8988T (cell line): ENCODE data around the gene KIRREL3.
"Not testable (repeated sequence)": the region's sequence is repeated elsewhere in the genome, so short reads cannot be mapped to it uniquely, and the experiment has no call there.

Experiments
- DNase-seq: peaks from one replicate; pipeline ENCODE4 v3.0.0; 2011

Gene KIRREL3

DNA sequence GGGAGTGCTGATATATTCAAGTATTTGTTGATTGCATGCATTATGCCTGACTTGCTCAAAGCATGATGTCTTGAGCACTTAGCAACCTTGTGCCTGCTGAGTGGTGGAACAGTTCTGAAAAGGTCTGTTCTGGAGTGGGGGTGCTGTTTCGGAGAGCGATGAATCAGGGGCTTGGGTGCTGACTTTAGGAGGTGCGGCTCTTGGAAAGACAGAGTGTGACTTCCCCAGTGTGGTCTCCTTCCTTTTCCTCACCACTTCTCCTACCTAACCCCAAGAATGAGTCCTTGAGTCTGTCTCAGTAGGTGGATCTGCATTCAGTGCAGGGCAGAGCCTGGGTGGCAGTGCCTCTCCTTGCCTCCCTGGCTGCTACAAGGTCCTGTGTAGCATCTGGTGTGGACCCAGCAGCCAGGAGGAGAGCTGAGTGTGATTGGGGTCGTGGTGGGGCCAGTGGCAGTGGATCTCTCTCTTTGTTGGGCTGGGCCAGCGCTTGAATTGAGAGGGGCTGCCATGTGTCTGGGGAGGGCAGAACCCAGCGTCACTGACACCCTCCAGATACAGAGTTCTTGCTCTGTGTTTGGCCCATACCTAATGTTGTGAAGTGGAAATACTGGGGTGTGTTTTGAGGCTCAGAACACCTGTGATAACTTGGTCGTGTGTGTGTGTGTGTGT, 609.1 kb downstream of the KIRREL3 start:
- no peak for DNase-seq

DNA sequence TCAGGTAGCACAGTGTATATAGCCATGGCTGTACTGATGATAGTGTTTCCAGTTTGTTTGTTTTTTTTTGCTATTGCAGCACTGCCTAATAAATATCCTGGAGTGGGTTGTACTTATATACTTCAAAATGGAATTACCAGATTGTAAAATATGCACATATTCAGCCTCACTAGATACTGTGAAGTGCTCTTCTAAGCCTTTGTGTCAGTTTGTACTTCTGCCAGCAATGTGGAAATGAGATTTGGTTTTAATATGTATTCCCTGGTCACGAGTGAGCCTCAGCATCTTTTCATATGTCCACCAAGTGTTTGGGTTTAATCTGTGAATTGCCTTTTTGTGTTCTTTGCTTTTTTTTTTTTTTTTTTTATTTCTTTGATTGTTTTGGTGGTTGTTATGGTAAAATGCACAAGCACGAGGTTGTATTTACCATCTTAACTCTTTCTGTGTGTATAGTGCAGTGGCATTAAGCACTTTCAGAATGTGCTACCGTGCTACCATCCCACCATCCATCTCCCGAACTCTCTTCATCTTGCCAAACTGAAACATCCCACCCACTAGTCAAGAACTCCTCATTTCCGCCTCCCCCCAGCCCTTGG, 610.2 kb downstream of the KIRREL3 start:
- no peak for DNase-seq

DNA sequence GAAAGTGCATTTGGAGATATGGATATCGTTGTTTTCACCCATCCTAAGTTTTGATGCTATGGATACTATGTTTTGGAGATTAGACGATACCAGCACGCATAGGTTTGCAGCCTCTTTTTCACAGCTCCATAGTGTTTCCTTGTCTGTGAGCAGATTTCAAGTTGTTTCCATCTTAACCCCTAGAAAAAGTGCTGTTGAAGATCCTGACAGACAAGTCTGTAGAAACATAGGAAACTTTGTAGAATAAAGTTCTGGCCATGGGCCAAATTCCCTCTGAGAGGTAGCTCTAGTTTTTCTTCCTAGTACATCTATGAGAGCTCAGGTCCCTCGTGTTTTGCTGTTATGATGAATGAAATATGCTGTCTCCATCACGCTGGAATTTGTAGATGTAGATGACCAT, 612.7 kb downstream of the KIRREL3 start:
- no peak for DNase-seq

DNA sequence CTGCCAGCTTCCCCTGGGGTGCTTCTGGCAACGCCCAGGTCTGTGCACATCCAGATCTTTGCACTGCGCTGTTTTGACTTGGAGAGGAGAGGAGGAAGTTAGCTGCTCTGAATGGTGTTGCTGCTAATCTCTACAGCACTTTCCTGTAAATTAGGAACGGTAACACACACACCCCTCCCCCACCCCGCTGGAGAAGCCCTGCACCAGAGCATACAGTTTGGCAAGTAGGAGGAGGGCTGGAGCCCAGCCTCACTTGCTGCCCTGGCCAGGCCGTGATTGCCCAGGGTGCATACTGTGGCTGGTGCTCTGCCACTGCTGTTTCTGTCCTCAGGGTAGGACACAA, 613.9 kb downstream of the KIRREL3 start:
- not testable (repeated sequence) for DNase-seq

DNA sequence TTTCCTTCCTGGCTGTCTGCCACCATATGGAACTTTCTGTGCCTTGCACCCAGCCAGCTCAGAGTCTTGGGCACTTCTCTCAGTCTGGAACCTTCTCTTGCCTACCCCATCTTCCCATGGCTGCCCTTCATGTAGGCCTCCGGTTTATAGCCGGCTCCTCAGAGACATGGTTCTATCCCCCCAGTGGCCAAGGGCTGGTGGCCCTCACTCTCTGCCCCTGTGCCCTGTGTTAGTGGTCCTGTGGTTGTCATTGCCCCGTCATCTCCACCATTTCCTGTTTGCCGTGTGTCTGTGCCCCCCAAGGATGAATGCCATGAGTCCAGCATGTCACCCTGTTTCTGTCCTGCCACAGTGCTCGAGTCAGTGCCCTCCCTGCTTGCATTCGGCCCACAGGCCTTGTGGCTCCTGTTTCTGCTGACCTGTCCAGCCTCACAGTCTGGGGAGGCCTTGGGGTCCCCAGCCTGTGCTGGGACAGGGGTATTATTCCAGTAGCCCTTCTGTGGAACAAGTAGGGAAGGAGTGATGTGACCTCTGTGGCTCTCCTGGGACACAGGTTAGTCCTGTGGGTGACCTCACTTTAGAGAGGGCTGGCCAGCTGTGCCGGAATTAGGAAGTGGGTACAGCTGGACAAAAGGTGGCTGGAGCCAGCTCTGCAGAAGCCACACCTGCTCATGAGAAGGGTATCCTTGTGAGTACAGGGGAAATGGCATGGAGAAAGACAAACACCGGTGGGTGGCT, 614.4 kb downstream of the KIRREL3 start:
- DNase-seq = no peak

DNA sequence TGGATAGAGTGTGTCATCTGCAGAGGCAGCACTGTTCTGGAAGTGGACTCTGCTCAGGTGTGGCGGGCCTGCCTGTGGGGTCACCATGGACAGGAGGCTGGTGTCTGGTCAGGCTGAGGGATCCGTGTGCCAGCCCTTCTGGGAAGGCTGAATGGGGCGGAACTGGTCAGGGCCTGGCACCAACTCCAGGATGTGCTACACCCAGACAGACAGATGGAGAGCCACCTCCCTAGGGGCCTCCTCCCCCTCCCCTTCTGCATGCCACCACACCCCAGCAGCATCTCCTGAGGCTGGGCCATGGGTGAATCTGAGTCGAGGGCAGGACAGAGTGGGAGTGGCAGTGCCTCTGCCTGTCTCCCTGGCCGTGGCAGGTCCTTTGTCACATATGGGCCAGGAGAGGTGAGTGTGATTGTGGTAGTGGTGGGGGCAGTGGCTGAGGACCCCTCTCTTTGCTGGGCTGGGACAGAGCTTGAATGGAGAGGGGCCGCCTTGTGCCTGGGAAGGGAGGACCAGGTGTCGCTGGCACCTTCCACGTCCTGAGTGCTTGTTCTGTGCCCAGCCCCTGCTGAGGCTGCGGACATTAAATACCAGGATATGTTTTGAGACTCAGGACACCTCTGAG, 616.0 kb downstream of the KIRREL3 start:
- no peak for DNase-seq

DNA sequence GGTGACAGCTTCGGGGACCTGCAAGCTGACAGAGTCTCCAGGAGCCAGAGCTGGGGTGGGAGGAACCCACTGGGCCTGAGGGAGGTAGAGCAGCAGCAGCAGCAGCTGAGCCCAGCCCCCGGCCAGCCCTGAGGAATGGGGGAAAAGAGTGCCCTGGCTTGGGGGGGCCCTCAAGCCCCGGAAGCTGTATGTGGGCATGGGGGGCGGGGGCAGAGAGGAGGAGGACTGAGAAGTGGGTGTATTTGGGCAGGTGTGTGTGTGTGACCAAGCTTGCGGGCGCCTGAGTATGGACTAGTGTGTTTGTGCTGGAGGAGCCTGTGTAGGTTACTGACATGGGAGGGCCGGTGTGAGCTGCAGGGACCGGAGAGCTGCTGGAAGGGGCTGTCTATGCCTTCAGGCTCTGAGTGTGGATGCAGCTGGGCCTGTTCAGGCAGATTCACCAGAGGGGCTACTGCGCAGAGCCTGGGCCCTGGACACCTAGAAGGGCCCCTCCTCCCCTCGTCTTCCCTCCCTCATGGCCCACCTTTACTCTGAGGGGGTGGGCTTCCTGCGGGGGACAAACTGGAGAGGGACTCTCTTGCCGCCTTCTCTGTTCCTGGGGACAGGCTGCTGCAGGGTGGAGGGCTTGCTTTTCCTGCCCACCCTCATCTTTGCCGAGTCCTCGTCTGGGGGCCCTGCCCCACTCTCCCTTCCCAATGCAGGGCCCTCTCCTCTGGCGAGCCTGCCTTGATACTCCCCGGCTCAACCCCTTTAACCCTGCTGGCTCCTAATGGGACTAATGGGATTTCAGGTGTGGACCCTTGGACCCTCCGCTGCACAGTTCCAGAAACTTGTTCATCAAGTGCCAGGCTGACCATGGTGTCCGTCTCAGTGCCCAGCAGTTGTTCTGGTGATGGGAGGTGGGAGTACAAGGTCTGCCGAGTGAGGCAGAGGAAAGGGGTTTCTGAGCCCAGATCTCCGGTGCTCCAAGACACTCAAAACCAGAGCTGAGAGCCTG, 616.9 kb downstream of the KIRREL3 start:
- no peak for DNase-seq

DNA sequence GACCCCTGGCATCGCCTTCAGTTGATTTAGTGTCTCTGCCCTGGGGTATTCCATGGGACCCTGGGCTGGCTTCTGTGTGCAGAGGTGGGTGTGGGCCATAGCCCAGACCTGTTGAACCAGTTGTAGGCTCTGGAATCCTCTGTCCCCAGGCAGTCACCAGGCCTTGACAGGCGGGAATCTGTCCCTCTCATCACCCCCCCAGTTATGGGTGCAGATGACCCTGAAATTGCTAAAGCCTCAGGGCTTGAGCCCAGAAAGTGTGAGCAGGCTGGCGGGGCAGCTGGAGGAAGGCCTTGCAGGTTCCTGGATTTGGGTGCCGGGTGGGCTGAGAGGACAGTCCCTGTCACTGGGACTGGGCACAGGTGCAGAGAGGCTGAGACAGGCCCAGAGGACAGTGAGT, 617.9 kb downstream of the KIRREL3 start:
- DNase-seq = not testable (repeated sequence)

DNA sequence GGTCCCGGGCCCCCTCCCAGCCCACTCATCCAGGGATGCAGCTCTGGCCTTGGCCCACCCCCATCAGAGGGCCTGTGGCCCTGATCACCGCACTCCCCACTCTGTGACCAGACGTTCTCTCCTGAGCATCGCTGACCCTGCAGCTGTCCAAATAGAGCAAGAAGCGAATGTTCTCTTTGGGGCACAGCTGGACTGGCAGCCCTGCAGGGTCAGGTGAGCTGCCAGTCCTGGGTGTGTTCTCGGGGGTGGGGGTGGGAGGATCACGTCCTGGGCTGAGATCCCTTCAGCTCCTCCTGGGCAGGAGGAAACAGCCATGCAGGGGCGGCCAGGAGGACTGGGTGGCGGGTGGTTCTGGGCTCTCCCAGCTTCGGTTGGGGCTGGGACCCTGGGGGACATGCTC, 618.6 kb downstream of the KIRREL3 start:
- not testable (repeated sequence) for DNase-seq

DNA sequence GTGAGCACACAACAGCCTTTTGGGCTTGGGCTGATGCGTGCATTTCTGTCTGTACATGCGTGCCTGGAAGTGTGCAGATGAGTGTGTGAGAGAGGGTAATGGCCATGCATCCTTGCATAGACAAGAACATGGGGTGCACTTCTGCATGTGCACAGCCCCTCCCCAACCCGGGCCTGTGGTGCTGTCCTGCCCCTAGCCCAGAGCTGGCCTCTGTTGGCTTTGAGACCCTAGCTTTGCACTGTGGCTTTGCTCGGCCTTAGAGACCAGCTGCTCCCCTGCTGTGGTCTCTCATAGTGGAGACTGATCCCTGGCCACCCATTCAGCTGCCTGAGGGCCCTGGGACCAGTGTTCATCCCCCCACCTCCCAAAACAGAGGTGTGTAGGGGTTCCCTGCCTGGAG, 619.7 kb downstream of the KIRREL3 start:
- DNase-seq = no peak

DNA sequence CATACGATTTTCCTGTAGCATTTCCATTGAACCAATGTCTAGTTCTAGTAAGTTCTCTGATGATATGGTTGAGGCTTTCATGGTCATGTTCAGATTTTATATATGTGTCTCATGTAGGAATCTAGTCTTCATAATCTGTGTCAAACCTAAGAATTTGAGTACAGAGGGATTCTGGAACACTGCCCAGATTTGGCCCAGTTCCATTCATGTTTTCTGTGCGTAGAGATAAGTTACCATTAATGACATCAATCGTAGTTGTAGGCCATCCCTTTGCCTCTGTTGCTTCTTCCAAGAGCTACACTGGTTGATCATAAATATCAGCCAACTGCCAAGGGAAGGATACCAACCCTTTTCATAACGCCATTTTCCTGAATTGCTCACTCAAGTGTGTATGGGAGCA, 621.8 kb downstream of the KIRREL3 start:
- DNase-seq = no peak

DNA sequence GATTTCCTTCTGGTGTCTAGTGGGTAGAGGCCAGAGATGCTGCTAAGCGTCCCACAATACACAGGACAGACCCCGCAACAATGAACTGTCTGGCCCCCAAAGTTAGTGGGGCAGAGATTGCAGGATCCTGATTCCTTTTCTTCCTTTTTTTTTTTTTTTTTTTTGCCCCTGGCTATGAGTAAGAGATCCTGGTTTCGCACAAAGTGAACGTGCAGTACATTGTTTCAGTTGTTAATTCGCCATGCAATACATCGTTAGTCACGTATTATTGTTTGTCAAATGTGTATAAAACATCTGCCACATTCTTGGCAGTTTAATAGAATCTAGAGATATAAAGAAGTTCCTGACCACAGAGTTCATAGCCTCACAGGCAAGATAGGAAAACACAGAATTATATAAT, 624.8 kb downstream of the KIRREL3 start:
- DNase-seq = no peak

DNA sequence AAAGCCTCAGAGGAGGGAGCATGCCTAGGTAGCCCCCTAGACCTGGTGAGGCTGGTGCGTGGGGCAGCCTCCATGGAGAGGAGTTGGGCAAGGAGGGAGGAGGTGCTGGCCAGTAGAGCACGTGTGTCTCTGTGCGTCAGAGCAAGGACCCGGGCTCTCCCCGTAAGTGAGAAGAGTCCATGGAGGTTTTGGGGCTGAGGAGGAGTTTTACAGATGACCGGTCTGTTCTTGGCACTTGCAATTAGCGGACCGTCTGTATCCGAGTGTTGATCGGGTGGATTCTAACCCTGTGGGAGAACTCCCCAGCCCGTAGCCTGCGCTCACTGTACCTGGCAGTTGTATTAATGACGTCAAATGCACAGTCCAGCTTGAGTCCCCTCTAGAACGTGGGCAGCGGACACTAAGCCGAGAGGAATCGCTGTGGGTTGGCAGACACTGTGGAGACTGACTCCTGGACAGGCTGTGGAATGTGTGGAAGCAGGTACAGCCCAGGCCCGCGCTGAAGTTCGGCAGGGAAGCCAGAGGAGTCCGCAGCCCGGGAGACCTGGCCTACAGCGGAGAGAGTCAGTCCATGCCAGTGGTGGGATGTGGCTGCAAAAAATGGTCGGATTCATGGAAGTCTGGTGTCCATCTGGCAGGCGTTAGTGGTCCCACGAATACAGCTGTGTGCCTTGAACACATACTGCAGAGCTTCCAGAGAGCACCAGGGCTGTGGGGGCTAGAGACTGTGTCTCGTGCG, 625.8 kb downstream of the KIRREL3 start:
- DNase-seq = not testable (repeated sequence)

DNA sequence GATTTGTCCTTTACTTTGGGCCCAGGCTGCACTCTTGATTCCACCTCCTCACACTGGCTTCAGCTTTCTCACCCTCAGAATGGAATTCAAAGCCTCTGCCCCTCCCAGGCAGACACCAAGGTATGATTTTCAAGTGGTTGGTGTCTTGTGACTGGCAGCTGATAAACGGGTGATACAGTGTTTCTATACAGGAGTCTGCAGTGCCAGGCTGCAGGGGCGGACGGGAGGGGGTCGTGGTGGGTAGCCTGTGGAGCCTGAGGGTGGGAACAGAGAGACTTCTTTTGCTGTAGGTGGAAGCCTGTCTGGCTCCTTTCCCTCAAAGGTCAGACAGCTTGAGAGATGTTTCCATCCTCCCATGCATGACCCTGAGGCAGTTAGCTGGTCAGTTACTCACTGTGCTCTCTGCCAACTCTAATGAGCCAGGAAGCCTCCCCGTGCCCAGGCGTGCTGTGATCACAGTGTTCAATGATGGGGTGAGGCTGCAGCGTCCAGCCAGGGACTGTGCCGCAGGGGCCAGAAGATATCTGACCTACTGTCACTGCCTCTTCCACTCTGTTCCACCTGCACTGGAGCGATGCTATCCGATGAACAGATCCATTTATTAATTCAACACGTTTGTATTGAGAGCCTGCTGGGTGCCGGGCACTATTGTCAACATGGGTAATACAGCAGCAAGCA, 627.0 kb downstream of the KIRREL3 start:
- not testable (repeated sequence) for DNase-seq
